ENCODE data around the gene RAB38.

RAB38 gene

GRCh38 chr11:88102598-88102934 lies 72.7 kb downstream of the RAB38 start:
- DNase-seq = no peak

DNA sequence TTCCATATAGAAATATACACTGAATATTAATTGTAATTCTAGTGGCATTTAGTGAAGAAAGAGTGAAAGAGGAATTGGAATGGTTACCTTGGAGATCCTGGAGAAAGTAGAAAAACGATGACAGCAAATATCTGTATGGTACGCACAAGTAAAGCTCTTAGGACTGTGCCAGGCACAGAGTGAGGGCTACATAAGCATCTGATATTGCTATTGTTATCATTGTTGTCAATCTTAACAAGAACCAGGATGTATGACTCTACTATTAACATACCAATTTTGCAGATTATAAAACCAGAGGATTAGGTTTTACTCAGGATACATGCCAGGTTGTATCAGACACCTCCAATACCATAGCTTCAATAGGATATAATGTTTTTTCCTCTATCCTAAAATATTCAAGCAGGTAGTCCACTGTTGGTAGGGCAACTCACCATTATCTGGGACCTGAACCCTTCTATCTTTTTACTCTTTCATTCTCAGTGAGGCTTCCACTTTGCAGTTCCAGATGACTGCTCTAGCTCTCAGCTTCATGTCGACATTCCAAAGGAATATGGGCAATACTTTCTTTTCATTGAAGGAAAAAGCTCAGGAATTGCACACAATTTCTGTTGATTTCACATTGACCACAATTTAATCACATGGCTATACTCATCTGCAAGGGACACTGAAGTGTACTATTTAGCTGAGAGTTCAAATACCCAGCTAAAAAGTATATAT lies 73.2 kb downstream of the RAB38 start:
- DNase-seq = no peak

- DNase-seq = no peak
Measured at GRCh38 chr11:88100151-88100550, 75.1 kb downstream of the RAB38 start.

- DNase-seq = no peak
Measured at GRCh38 chr11:88098289-88098688, 77.0 kb downstream of the RAB38 start.

DNA sequence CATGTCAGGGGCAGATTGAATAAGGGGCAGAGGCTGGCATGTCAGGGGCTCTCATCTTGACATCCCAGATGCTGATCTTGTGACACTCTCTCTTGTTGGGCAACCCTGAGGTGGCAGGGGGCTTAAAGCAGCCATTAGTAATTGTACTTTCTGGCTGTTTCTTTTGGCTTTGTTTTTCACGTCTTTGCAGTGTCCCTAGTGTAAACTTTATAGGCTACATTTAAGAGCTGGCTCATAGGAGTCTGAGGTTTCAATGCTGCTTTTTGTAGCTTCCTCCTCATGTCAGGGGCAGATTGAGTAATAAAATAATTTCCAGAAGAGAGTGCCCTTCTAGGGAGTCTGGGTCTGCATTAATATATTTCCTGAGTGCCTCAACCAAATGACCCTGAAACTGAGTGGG lies 86.1 kb downstream of the RAB38 start:
- no peak for DNase-seq

GRCh38 chr11:88087337-88087736 lies 87.9 kb downstream of the RAB38 start:
- no peak for DNase-seq

DNA sequence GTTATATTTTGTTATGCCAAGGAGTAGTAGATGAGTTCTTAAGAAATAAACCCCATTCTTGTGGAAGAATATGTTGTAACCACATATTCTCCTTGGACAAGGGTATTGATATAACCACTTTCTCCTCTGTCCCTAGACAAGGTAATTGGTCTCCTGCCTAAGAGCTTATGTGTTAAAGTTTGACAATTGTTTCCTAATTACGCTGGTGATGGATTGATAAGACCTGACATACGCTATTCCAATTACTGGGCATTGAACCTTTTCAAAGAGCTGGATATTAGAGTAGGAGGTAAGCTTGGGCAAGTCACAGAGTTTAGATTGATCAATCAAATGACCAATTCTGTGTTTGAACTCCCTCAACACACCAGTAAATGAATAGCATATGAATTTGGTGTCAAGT lies 88.9 kb downstream of the RAB38 start:
- DNase-seq = no peak

DNA sequence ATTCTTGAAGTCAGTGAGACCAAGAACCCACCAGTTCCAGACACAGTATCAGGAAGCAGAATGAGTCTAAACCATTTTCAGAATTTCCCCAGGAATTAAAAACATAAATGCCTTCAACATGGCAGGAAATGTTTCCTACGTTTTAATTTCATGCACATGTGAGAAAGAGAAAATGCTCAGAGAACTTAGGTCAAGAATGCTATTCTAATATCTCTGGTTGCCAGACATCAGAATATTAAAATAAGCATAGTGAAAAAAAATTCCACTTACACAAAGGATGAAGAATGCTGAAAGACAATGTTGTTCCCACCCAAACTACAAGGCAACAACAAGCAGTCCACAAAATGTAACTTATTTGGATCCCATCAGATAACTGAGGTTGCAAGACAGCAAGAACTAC lies 104.8 kb downstream of the RAB38 start:
- no peak for DNase-seq

DNA sequence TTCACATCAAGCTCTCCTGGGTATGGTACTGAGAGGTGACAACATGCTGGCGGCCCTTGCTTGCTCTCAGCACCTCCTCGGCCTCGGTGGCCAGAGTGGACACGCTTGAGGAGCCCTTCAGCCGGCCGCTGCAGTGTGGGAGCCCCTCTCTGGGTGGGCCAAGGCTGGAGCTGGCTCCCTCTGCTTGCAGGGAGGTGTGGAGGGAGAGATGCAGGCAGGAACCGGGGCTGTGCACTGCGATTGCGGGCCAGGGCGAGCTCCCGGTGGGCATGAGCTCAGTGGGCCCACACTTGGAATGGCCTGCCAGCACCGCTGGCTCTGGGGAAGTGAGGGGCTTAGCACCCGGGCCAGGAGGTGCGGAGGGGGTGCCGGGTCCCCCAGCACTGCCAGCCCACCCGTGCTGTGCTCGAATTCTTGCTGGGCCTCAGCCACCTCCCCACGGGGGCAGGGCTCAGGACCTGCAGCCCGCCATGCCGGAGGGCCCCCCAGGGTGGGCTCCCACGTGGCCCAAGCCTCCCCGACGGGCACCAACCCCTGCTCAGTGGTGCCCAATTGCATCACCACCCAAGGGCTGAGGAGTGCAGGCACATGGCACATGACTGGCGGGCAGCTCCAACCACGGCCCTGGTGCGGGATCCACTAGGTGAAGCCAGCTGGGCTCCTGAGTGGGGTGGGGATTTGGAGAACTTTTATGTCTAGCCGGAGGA lies 106.2 kb downstream of the RAB38 start:
- DNase-seq = no peak

DNA sequence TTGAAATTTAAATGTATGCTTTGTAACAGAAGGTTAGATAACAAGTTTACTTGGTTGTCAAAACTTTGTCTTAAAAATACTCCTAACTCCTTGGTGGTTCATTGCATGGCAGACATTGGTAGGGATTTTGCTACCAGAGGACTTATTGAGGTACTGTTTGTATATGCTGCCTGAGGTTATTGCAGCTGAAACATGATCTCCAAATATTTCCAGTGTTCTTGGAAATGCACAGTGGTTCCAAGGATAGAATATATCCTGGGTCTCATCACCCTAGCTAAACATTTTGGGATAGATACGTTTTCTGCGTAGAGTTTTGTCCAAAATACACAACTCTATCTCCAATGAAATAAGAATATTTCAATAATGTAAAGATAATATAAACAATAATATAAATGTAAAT lies 109.2 kb downstream of the RAB38 start:
- no peak for DNase-seq

GRCh38 chr11:88064097-88064705 lies 111.0 kb downstream of the RAB38 start:
- no peak for DNase-seq

All from GOT3 (cell line).